ENCODE results near the gene SLMAP. TPM values are rescaled to one million over a fixed set of nuclear protein-coding genes. Genes with fewer than 3 reads are reported as not detected.

SLMAP gene
- polyA plus RNA-seq, 1 donor (not counting 4 experiments of a cell fraction or from before 2014, with no cell fraction given): 58.0 TPM

DNA sequence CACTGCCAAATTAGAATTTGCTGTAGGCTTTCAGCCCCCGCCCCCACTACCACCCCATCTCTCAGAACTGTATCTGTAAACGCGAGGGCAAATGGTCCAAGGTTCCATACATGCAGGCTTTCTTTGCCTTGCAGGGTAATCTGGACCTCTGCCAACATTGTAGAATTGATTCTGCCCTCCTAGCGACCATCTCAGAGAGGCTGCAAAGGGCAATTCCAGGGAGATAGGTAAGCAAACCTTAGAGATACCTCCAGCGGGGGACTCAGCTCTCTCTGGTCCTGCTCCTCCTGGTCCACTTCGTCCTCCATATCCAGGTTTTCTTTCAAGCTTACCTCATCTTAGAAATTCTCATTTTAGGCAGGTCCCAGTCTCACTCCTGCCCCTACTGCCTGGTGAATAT is 64.4 kb downstream of the SLMAP start:
- no peak overlapping the region for H3K9ac ChIP-seq (ENCODE audit: control insufficient read depth, extremely low read depth, insufficient read depth, low read length)
- peaks cover 16% of the 10 kb centered on the region for H4K20me1 ChIP-seq (ENCODE audit: control insufficient read depth, extremely low read depth, insufficient read depth, low read length)
- H3K4me1 ChIP-seq (ENCODE audit: control insufficient read depth, extremely low read depth, insufficient read depth, low read length): peaks cover 2% of the 10 kb centered on the region
- TF ChIP-seq EZH2 (IDR thresholded peaks at IDR 0.05; ENCODE audit: low read length): no peak
- TF ChIP-seq, protein P1, sequence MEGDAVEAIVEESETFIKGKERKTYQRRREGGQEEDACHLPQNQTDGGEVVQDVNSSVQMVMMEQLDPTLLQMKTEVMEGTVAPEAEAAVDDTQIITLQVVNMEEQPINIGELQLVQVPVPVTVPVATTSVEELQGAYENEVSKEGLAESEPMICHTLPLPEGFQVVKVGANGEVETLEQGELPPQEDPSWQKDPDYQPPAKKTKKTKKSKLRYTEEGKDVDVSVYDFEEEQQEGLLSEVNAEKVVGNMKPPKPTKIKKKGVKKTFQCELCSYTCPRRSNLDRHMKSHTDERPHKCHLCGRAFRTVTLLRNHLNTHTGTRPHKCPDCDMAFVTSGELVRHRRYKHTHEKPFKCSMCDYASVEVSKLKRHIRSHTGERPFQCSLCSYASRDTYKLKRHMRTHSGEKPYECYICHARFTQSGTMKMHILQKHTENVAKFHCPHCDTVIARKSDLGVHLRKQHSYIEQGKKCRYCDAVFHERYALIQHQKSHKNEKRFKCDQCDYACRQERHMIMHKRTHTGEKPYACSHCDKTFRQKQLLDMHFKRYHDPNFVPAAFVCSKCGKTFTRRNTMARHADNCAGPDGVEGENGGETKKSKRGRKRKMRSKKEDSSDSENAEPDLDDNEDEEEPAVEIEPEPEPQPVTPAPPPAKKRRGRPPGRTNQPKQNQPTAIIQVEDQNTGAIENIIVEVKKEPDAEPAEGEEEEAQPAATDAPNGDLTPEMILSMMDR (optimal IDR thresholded peaks at IDR 0.05 in 1 of 3, IDR thresholded peaks at IDR 0.05 in 1 of 3, conservative IDR thresholded peaks at IDR 0.05 in 1 of 3; ENCODE audit: extremely low read depth in 1 of 3, insufficient read depth in 2 of 3, low read length in 3 of 3): no peak
- H3K4me3 ChIP-seq (ENCODE audit: control insufficient read depth in 2 of 3, extremely low read depth in 1 of 3, insufficient read depth in 2 of 3, low read depth in 1 of 3, low read length in 3 of 3): no peak overlapping the region
- FAIRE-seq (no peak), DNase-seq (ENCODE audit: low read depth, low spot score) (no peak)
- dilution Hi-C loops (cut with MboI; ENCODE audit: extremely low pct_ligation_motif_present, low sequenced_read_pairs): no loop called here
- no peak overlapping the region for H3K27ac ChIP-seq (ENCODE audit: control insufficient read depth, insufficient read depth, low read length)
- no peak overlapping the region for H2AFZ ChIP-seq (ENCODE audit: control insufficient read depth, low read length)
- no peaks in the 10 kb centered on the region for H3K36me3 ChIP-seq (ENCODE audit: control insufficient read depth in 2 of 2, extremely low read depth in 1 of 2, insufficient read depth in 2 of 2, low read length in 2 of 2)
- no peak overlapping the region for H3K4me2 ChIP-seq (ENCODE audit: control insufficient read depth, extremely low read depth, insufficient read depth, low read depth, low read length)
- no peaks in the 10 kb centered on the region for H3K27me3 ChIP-seq (ENCODE audit: control insufficient read depth, extremely low read depth, insufficient read depth, low read length)
- peaks cover 90% of the 10 kb centered on the region for H3K79me2 ChIP-seq (ENCODE audit: control insufficient read depth, insufficient read depth, low read length)
- no peaks in the 10 kb centered on the region for H3K9me3 ChIP-seq (ENCODE audit: control insufficient read depth, low read depth, low read length)
- no peaks in the 10 kb centered on the region for H3K9me1 ChIP-seq (ENCODE audit: control insufficient read depth, extremely low read depth, insufficient read depth, low read length)

DNA sequence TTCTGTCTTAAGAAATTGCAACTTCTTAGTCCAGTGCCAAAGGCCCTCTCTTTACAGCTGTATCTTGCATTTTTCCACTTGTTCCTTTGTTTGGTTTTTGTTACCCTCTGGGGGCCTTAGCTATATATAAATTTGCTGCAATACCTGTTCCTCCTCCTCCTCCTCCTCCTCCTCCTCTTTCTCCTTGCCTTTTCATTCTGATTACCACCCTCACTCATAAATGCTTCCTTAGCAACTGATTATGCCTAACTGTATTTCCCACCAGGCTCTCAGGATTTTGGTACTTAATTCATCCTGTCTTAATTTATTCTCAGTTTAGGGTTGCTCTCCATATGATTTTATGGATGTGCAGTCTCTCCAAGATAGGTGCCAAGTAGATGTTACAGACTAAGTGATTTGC is 65.7 kb downstream of the SLMAP start:
- Histone ChIP-seq H3K79me2 (ENCODE audit: control insufficient read depth, insufficient read depth, low read length) (peaks cover 89% of the 10 kb centered on the region), H3K9me3 (ENCODE audit: control insufficient read depth, low read depth, low read length) (no peaks in the 10 kb centered on the region), H3K4me3 (ENCODE audit: control insufficient read depth in 2 of 3, extremely low read depth in 1 of 3, insufficient read depth in 2 of 3, low read depth in 1 of 3, low read length in 3 of 3) (no peak overlapping the region), H4K20me1 (ENCODE audit: control insufficient read depth, extremely low read depth, insufficient read depth, low read length) (peaks cover 15% of the 10 kb centered on the region), H2AFZ (ENCODE audit: control insufficient read depth, low read length) (no peak overlapping the region), H3K4me1 (ENCODE audit: control insufficient read depth, extremely low read depth, insufficient read depth, low read length) (peaks cover 2% of the 10 kb centered on the region), H3K36me3 (ENCODE audit: control insufficient read depth in 2 of 2, extremely low read depth in 1 of 2, insufficient read depth in 2 of 2, low read length in 2 of 2) (peaks cover 0 to 2% of the 10 kb centered on the region in 2 experiments), H3K27me3 (ENCODE audit: control insufficient read depth, extremely low read depth, insufficient read depth, low read length) (no peaks in the 10 kb centered on the region), H3K27ac (ENCODE audit: control insufficient read depth, insufficient read depth, low read length) (no peak overlapping the region), H3K9me1 (ENCODE audit: control insufficient read depth, extremely low read depth, insufficient read depth, low read length) (no peaks in the 10 kb centered on the region), H3K4me2 (ENCODE audit: control insufficient read depth, extremely low read depth, insufficient read depth, low read depth, low read length) (no peak overlapping the region), H3K9ac (ENCODE audit: control insufficient read depth, extremely low read depth, insufficient read depth, low read length) (no peak overlapping the region)
- dilution Hi-C loops (cut with MboI; ENCODE audit: extremely low pct_ligation_motif_present, low sequenced_read_pairs): no loop called here
- TF ChIP-seq, protein P1 (optimal IDR thresholded peaks at IDR 0.05 in 1 of 3, IDR thresholded peaks at IDR 0.05 in 1 of 3, conservative IDR thresholded peaks at IDR 0.05 in 1 of 3; ENCODE audit: extremely low read depth in 1 of 3, insufficient read depth in 2 of 3, low read length in 3 of 3): no peak
- TF ChIP-seq EZH2 (IDR thresholded peaks at IDR 0.05; ENCODE audit: low read length): no peak
- no peak for FAIRE-seq
- no peak for DNase-seq (ENCODE audit: low read depth, low spot score)
